ENCODE results near the gene CCNJL. TPM values are rescaled to one million over a fixed set of nuclear protein-coding genes. Genes with fewer than 3 reads are reported as not detected.
"Not testable (repeated sequence)": the region's sequence is repeated elsewhere in the genome, so short reads cannot be mapped to it uniquely, and the experiment has no call there.

Gene CCNJL, protein sequence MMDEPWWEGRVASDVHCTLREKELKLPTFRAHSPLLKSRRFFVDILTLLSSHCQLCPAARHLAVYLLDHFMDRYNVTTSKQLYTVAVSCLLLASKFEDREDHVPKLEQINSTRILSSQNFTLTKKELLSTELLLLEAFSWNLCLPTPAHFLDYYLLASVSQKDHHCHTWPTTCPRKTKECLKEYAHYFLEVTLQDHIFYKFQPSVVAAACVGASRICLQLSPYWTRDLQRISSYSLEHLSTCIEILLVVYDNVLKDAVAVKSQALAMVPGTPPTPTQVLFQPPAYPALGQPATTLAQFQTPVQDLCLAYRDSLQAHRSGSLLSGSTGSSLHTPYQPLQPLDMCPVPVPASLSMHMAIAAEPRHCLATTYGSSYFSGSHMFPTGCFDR
- 0.78 TPM for total RNA-seq

DNA sequence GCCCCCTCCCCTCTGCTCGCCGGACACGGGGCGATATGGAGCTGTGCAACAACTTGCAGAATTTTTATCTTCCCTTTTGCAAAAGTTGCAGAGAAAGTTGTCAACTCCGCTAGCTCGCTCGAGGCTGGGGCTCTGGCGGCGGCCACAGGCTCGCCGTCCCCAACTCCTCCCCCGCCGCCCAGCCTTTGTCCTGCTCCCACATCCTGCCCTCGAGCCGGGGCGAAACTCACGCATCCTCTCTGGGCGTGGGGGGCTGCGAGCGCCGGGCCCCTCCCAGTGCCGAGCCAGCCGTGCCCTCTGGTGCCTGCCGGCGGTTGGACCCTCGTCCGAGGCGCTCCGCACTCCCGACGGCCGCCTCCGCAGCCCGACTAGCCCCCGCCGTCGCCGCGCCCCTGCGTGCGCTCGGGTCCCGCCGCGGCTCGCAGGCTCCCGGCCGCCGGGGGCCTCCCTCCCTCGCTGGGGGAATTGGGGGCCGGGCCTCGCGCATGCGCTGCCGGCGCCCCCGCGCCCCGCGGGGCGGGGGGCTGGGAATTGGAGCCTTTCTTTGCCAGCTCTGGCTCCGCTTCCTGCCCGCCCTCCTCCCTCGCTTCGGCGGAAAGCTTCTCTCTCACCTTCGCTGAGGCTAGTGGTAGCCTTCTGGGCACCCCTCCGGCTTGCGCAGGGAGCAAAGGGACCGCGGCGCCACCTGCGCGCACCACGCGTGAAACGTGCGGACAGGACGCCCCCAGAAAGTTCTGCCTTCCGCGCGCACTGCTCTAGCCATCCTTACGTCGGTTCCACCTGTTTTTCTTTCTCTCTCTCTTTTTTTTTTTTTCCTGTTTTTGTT, at the start of gene CCNJL:
Gene CCNJL, minus strand, starts transcription at position 431 of the 826 bp plus-strand sequence. CDS start 641 bp downstream, outside the sequence.
- no peak for DNase-seq

DNA sequence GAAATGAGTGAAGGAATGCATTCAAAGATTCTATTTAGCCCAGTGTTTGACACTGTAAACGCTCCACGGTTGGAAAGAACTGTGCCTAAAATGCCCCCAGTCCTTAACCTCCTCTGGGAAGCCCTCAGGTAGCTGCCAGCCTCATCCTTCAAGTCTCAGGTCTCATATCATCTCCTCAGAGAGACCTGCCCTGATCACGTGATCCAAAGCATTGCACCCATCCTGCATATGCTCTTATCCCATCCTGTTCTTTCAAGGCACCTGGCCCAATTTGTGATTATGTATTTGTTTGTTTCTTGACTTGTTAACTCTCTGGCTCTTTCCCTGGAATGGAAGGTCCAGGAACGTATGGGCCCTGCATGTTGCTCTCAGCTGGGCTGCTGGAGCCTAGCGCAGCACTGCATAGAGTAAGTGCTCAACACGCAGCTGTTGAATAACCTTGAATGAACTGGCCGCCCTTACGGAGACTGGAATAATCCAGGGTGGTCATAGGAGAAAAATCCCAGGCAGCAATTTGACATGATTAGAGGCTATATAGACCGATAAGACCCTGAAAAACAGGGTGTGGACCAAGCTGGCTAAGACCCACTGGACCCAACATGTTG, 49.4 kb upstream of the CCNJL start:
- no peak for DNase-seq

DNA sequence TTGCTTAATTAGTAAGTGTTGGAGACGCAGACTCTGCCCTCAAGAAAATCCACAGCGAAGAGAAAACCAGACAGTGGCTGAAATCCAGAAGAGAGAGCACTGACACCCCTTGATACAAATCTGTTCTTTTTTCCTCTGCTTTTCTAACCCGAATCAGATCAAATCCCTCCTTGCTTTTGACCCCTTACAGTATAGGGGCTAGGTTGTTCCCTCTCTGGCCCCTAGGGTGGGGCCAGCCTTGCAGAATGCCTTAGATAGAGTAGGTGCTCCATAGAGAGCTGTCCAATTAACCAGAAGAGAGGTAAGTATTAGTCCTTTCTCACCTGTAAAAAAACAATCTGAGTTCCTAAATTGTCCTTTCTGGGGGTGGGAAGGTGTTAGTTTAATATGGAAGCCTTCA, 47.9 kb upstream of the CCNJL start:
- DNase-seq, result no peak

DNA sequence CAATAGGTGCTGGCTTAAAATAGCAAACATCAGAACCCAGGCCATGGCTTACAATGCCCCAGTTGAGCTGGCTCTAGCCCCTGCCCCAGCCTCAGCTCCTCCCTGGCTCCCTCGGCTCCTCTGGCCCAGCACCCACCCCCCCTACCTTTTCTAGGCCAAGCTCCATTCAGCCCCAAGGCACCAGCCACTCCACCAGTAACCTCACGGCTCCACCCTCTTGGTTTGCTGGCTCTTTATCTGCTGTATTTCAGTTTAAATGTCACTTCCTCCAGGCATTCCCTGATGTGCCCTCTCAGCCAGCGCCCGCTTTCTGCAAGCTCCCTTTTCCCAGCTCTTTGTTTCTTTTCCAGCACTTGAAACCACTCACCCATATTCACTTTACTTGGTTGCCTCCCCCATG, 47.5 kb upstream of the CCNJL start:
- no peak for DNase-seq

DNA sequence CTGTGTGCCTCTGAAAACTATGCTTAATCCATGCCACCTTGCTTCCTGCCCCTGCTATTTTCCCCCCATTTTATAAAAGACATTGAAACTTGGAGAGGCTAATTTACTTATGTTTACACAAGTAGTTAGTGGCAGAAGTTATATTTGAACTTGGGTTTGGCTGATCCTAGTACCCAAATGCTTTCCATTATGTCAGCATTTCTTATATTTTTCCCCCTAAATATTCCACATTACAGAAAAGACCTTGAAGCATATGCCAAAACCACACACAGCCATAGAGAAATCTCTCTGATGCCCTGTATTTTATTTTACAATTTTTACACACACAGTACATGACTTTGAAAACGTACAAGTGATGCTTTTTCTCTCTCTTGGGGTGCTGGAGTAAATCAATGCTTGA, 46.9 kb upstream of the CCNJL start:
- no peak for DNase-seq

DNA sequence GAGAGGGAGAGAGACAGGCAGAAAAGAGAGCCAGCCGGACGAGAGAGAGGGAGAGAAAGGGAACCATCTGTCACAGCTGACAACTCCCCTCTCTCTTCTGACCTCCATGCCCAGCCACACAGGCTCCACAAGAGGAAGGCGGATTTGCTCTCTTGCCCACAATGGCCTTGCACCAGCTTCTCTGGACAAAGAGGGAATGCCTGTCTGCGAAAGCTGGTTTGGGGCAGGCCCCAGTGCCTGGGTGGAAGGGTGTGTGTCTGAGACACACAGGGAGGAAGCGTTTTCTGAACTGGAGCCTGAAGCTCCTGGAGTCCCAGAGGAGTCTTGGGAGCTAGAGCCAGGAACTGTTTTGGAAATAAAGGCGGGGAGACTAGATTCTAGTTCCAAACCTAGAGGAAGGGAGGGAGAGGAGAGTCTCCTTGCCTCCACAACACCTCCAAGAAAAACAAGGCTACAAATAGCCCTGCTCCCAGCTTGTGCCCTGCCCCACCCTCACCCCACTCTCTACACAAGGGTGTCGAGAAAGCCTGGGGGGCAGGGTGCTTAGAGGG, 45.6 kb upstream of the CCNJL start:
- no peak for DNase-seq

DNA sequence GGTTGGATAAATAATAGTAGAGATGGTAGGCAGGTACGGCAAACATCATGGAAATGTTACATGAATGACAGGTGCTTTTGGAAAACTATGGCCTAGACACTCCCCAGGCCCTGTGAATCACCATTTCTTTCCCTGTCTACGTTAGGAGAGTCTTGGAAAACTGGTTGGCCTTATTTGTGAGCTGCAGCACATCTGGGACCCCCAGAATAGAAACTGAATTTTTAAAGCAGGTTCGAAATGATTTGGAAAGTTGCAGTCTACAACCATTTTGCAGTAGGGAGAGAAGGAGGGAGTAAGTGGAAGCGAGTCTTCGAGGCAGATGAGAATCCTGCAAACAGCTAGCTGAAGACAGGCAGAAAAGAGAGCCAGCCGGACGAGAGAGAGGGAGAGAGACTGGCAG, 45.0 kb upstream of the CCNJL start:
- DNase-seq, result no peak

DNA sequence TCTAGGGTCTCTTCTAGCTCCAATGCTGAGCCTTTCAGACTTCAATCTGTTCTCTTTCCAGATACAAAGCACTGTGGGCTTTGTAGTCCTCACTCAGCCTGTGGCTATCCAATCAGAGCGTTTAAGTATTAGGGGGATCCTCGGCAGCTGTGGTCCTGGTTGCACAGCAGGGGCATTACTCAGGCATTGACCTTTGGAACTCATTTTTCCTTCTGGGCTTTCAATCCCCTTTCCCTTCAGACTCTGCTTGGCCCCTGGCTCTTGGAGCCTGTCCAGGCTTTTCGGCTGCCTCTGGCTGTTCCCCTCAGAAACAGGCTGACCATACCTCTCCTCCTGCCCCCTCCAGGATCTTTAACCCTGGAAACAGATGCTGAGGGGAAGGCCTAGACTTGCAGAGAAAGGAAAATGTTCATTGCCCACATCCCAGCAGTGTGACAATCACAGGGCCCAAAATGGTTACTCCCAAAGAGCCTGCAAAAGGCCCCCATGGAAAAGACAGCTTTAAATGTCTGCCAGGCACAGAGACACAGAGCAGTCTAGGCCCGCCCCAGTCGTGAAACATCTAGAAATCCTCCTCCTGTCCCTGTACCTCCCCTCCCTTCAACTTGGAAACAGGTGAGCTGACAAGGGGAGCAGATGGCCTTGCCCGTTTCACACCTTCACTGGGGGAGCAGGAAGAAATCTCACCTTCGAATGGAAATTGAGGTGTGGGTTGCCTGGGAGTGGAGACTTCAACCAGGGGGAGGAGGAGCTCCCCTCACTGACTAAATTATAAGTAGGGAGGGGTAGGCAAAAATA, 44.4 kb upstream of the CCNJL start:
- DNase-seq, result no peak

DNA sequence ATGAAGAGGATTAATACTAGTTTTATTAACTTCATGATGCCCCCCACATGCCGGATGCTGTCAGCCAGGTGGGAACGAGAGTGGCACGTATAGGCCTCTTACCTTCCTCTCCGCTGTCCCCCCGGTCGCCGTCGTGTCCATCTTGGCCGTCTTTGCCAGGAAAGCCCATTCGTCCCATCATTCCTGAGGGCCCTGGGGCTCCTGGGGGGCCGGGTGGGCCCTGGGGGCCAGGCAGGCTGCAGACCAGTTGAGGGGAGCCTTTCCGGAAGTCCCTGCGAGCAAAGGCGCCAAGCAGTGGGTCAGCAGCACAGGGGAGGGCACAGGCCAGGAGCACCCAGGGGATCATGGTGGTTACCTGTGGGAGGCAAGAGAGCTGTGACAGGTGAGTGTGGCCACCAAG, 42.3 kb upstream of the CCNJL start:
- no peak for DNase-seq

DNA sequence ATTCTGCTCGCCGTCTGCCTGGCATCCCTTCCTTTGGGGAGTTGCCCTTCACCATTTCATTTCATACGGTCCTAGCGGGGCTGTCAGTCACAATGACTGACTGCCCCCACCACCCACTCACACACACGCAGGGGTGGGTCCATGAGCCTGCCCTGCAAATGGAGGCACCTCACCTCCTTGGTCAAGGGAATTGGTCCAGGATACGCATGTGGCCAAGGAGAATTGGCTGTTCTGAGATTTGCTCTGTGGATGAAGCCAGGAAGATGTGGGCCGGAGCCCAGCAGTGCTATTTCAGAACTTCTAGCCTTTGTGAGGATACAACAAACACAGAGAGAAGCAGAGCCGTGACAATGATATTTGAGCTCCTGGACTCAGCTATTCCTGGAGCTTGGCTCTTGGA, 41.0 kb upstream of the CCNJL start:
- DNase-seq, result peak; percentile 24

DNA sequence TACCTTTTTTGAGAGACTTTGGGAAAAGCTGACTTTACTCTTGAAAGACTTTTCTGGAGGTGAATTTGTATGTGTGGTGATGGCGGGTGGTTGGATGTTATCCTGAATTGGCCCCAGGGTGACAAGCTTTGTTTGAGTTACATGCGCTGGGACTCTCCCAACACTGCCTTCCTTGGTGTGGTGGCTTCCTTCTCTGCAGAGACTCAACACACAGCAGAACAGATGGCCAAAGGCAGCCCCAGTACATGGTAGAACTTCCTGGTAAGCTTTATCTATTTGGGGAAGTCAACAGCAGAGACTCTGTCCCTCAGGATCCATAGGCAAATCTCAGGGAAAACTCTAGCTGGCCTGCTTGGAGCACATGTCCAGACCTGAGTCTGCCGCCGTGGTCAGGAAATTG, 39.9 kb upstream of the CCNJL start:
- no peak for DNase-seq

DNA sequence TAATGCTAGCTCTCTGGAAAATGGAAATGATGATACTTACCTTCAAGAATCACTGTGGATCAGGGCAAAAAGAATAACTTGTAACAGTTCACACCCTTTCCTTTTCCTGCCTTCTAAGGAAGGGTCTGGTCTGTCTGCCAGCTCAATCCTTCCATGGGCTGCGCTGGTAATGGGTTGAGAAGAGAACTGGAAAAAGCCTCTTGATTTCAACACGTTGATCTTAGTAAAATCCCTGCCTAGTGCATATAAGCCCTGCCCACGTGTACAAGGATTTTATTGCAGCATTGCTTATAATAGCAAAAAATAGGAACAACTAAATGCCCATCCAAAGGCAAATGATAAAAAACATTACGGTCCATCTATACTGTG, 37.6 kb upstream of the CCNJL start:
- no peak for DNase-seq

DNA sequence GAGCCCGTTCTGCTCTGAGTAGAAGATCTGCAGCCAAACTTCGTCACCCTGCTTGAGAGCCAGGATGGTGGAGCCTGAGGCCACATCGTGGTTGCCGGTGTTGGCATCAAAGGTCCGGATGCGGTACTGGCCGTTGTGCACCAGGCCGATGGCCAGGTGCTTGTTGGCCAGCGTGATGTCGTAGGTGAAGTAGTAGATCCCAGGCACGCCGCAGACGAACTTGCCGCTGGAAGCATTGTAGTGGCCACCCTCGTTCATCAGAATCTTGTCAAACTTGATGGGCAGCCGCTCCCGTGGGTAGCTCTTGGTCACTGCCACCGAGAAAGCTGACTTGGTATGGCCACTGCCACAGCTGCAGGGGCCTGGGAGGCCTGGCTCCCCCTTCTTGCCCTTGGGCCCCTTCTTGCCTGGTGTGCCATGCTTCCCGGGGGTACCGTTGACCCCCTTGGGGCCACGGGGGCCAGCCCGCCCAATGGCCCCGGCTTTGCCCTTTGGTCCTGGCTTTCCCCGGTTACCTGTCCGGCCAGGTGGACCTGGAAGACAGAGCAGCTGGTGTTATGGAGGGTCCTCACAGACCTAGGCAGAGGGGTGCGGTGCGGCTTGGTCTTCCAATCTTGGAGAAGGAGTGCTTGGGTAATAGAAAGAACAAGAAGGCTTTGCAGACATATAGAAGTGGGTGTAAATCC, 37.0 kb upstream of the CCNJL start:
- no peak for DNase-seq

DNA sequence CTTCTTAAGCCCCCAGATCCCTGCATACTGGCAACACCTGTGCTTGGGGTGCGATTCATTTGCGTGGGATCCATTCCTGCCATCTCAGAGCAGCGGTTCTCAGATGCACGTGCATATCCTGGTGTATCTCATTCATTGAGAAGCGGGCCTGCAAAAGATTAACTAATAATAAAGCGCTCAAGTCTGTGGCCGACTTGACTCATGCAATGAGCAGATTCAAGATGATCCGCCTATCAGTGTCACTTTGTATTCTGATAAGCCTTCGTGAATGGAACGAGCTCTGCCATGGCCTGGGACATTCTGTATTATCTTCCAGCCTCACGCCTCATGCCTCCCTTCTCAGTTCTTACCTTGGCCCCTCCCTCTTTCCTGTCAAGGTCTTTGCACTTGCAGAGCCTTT, 35.7 kb upstream of the CCNJL start:
- no peak for DNase-seq

DNA sequence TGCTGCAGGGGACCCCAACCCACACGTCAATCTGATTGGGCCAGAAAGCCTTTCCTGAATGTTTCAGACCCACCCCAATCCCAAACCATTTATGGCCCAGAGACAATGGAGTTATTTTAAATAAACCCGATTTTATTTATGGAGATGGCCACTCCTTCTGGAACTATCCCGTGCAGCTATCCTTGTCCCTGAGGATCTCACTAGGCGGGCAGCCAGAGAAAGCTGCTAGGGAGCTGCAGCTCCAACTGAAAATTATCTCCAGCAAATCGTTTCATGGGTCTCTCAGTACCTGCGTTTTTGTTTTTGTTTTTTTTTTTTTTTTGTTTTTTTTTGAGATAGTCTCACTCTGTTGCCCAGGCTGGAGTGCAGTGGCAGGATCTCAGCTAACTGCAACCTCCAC, 35.1 kb upstream of the CCNJL start:
- no peak for DNase-seq

DNA sequence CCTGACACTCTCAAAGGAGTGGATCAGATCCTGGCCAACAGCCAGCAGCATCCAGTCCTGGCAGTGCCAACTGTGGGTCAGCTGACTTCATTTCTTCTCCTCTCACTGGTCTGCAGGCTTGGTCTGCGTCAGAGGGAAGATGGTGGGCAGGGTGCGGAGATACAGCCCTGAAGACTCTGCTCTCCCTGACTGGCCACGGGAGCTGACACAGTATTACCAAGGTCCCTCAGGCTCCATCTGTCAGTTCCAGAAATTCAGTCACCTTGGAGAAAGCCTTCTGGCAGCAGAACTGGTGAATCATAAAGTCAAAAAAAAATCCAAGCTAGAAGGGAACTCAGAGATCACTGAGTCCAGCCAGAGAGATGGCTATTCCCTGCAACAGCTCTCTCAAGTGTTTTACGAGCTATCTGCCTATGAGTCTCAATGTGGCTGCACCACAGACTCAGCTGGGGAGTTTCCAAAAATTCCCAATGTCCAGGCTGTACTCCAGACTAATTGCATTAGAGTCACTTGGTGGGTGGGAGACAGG, 30.1 kb upstream of the CCNJL start:
- no peak for DNase-seq

DNA sequence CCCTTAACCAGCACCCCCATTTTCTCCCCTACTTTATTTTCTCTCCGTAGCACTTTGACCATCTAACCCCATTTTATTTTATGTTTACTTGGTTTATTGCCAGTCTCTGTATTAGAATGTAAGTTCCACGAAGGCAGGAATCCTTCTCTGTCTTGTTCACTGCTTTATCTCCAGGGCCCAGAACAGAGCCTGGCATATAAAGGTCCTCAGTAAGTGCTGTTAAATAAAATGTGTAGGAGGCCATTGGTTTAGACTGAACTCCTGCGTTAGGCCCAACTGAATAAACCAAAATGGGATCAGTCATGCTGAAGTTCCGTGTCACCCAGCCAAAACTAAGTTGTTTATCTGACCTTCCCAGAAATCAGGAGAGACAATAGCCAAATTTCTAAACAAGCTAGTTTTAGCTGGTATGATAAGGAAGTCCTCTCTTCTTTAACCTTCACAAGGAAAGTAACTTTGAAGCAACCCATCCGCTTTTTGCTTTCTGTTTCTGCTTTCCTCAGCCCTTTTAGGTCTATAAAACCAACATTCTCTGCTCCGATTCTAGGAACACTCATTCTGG, 29.0 kb upstream of the CCNJL start:
- no peak for DNase-seq

DNA sequence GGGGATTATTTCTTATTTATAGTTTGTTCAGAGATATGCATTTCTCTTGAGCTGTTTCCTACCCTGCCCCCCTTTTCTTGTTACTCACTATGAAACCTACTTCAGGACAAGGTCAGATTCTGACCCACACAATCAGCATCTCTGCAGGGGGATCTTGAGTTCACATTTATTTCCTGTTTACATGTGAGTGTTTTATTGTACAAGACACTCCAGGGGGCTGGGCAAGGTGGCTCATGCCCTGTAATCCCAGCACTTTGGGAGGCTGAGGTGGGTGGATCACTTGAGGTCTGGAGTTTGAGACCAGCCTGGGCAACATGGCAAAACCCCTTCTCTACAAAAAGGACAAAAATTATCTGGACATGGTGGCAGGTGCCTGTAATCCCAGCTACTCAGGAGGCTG, 28.1 kb upstream of the CCNJL start:
- not testable (repeated sequence) for DNase-seq

DNA sequence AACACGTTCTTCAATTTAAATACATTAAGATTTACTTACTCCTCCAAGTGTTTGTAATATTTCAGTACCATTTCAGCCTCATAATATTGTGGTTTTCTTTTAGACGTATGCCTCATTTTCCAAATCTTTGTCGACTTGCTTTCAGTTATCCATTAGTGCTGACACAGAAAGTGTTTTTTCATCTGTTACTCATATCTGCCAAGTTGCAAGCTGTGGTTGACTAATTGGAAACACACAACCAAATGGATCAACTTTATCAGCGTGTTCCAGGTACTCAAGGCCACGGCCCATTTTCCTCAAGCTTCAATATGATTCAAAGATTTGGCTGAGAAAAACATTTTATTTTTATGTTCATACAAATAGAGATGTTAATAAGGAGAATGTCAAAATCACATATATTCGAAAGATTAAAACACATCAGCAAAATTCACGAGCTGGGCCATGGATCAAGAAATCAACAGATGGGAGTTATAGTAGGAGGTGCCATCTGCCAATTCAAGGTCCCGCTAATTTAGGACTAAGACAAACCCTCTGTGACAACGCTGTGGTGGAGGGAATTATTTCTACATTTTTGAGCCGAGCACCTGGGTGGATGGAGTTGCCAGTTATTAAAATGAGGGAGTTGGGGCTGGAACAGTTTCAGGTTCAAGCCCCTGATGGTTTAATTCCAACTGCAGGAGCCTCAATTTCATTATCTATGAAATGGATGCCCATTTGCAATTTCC, 27.2 kb upstream of the CCNJL start:
- DNase-seq, result no peak

DNA sequence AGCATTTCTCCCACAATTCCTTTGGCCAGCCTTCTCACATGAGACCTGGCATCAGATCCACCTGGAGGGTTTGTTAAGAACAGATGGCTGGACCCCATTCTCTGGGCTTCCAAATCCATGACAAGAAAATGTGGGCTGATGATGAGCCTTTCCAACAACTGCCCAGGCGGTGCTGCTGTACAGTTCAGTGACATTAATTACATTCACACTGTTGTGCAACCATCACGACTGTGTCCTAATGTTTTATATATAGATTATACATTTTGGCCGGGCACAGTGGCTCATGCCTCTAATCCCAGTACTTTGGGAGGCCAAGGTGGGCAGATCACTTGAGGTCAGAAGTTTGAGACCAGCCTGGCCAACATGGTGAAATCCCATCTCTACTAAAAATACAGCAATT, 22.4 kb upstream of the CCNJL start:
- not testable (repeated sequence) for DNase-seq

All from occipital lobe (tissue), 2 donors.